Kidney (tissue), 14 donors: ENCODE data around the gene CASQ1. TPM values are rescaled to one million over a fixed set of nuclear protein-coding genes. Genes with fewer than 3 reads are reported as not detected.
A peak's percentile ranks its signal among the peaks of the same experiment; 100 is the strongest.

Source experiments
- DNase-seq, 5 donors: peaks; one replicate each; pipeline ENCODE4 v3.0.0-alpha.2; 2013 to 2020
- FAIRE-seq: peaks from 2 replicates; lab custom pipeline; 2012; peaks lifted over from hg19 to GRCh38; lab: Jason Lieb, UNC
- H3K27ac ChIP-seq, 2 donors: one replicate each; pipeline ENCODE4 v1.7.0; 2013; ENCODE audit warnings: low read depth in 2 of 2, low read length in 2 of 2, inconsistent platforms in 1 of 2
- H3K27me3 ChIP-seq: one replicate; pipeline ENCODE4 v1.7.1; 2013; ENCODE audit warnings: low read length, inconsistent platforms; ENCODE audit not compliant: control insufficient read depth, insufficient read depth
- H3K36me3 ChIP-seq, 3 donors: one replicate each; pipeline versions ENCODE4 v1.7.0 to v1.7.1; 2013; ENCODE audit warnings: low read length in 3 of 3, control low read depth in 1 of 3, inconsistent platforms in 1 of 3; ENCODE audit not compliant: insufficient read depth in 3 of 3, control insufficient read depth in 2 of 3
- H3K4me1 ChIP-seq, 3 donors: one replicate each; pipeline versions ENCODE4 v1.7.0 to v1.7.1; 2013; ENCODE audit warnings: low read length in 3 of 3, inconsistent platforms in 1 of 3, low read depth in 1 of 3; ENCODE audit not compliant: control insufficient read depth in 2 of 3, insufficient read depth in 2 of 3
- H3K4me3 ChIP-seq, 3 donors: one replicate each; pipeline versions ENCODE4 v1.7.0 to v1.8.1; 2013; ENCODE audit warnings: low read length in 3 of 3, control low read depth in 1 of 3, inconsistent platforms in 1 of 3
- H3K9ac ChIP-seq, 3 donors: one replicate each; pipeline versions ENCODE4 v1.7.0 to v1.7.1; 2013; ENCODE audit warnings: low read length in 3 of 3, control low read depth in 1 of 3, inconsistent platforms in 1 of 3
- H3K9me3 ChIP-seq, 3 donors: one replicate each; pipeline versions ENCODE4 v1.7.0 to v1.7.1; 2013; ENCODE audit warnings: low read length in 3 of 3, control low read depth in 1 of 3, inconsistent platforms in 1 of 3; ENCODE audit not compliant: control insufficient read depth in 2 of 3, insufficient read depth in 1 of 3
- CTCF ChIP-seq: IDR thresholded peaks from 3 replicates; pipeline ENCODE4 v1.5.1; 2012; ENCODE audit warnings: mild to moderate bottlenecking, moderate library complexity, borderline replicate concordance; ENCODE audit not compliant: insufficient read depth; ENCODE audit errors: extremely low read depth
- intact Hi-C: fragments of 100-400 bp; cut with DNase I; formaldehyde crosslinking; loops from one replicate; pipeline ENCODE4 v1.11.1; 2022
- polyA plus RNA-seq: library from polyadenylated mRNA; stranded (reverse); fragments of 350-450 nt; fragmentation: Illumina TruSeq; extraction: RNeasy Lipid Tissue Mini Kit (QIAGEN cat#74804); gene quantifications from one replicate; pipeline ENCODE4 v1.2.3, GENCODE V29; 2014; ENCODE audit warnings: low read depth, low replicate concordance; ENCODE audit not compliant: insufficient read depth
- total RNA-seq: library from RNA; stranded (reverse); fragmentation: NEBNext Ultra II Directional; extraction: Animal tissue kit (Norgen Biotek cat#: 25700); gene quantifications from one replicate; pipeline ENCODE4 v1.2.1, GENCODE V29; 2021
- donor health status: control.
- donor health status: control.
- donor health status: control.
- donor health status: control.
- donor health status: control.
- donor health status: DM: yes; HTN: yes; CAD: no.
- donor health status: Normal renal cell carcinoma (clear cell type).

CASQ1 gene
- total and polyA plus RNA-seq, 2 donors from 2014 or later, result 0.57 TPM; not detected in 1

GRCh38 chr1:160204526-160205241, 14.3 kb downstream of the CASQ1 start:
- H3K36me3 ChIP-seq, result peaks cover 0 to 3% (median 2%) of the 10 kb centered on the region in 3 donors
- no peak for DNase-seq
- H3K9ac ChIP-seq, result peak overlapping the region in 1 of 3 donors; percentile 61
- no peak for TF ChIP-seq CTCF
- no peak for FAIRE-seq
- peak overlapping the region in 2 of 3 donors; percentile 29 to 46 for H3K4me3 ChIP-seq
- H3K27ac ChIP-seq, result peak overlapping the region; percentile 18 to 78
- H3K27me3 ChIP-seq, result no peaks in the 10 kb centered on the region
- no peaks in the 10 kb centered on the region for H3K9me3 ChIP-seq
- intact Hi-C loops, result no loop called here
- H3K4me1 ChIP-seq, result peaks cover 0 to 12% (median 0%) of the 10 kb centered on the region in 3 donors

- H3K9me3 ChIP-seq, result no peaks in the 10 kb centered on the region
- H3K36me3 ChIP-seq, result peaks cover 0 to 3% (median 2%) of the 10 kb centered on the region in 3 donors
- intact Hi-C loops, result no loop called here
- peak within 1 kb of the TSS; percentile 81 to 82 for H3K27ac ChIP-seq
- peak within 1 kb of the TSS; percentile 66 to 91 (median 78) for H3K9ac ChIP-seq
- peaks cover 0 to 15% (median 0%) of the 10 kb centered on the region in 3 donors for H3K4me1 ChIP-seq
- TF ChIP-seq CTCF, result no peak
- FAIRE-seq (no peak), DNase-seq (peak; percentile 77 to 92 (median 90))
- no peaks in the 10 kb centered on the region for H3K27me3 ChIP-seq
- peak within 1 kb of the TSS; percentile 68 to 82 (median 79) for H3K4me3 ChIP-seq
These were observed 15.1 kb downstream of the CASQ1 start, which contains the start of gene PEA15 for GRCh38 chr1:160205242-160206035. PEA15 (plus strand) TSS chr1:160205384; CDS start chr1:160211545, 6,161 bp downstream.

- intact Hi-C loops, result no loop called here
- DNase-seq, result peak in 3 of 5 donors; percentile 54 to 82 (median 78)
- no peaks in the 10 kb centered on the region for H3K27me3 ChIP-seq
- H3K27ac ChIP-seq, result peak overlapping the region; percentile 81 to 82
- FAIRE-seq, result no peak
- H3K4me1 ChIP-seq, result peaks cover 0 to 15% (median 0%) of the 10 kb centered on the region in 3 donors
- peaks cover 0 to 3% (median 2%) of the 10 kb centered on the region in 3 donors for H3K36me3 ChIP-seq
- no peak for TF ChIP-seq CTCF
- H3K9ac ChIP-seq, result peak overlapping the region; percentile 66 to 91 (median 78)
- peak overlapping the region; percentile 68 to 82 (median 79) for H3K4me3 ChIP-seq
- H3K9me3 ChIP-seq, result no peaks in the 10 kb centered on the region
These were observed 15.6 kb downstream of the CASQ1 start for GRCh38 chr1:160206036-160206389.
